ENCODE measurements around the gene CDH23. TPM values are rescaled to one million over a fixed set of nuclear protein-coding genes. Genes with fewer than 3 reads are reported as not detected.

Gene CDH23
- total and polyA plus RNA-seq, 10 donors, result 2.0 to 19.9 (median 11.0) TPM

- Histone ChIP-seq H3K27ac (no peak overlapping the region), H3K27me3 (replicated peaks in 1 of 7) (peaks cover 0 to 6% (median 0%) of the 10 kb centered on the region in 7 donors), H3K36me3 (no peaks in the 10 kb centered on the region), H3K4me3 (no peak overlapping the region), H3K9me3 (no peaks in the 10 kb centered on the region), H3K4me1 (no peaks in the 10 kb centered on the region)
- intact Hi-C loops (cut with DNase I; ENCODE audit: low total_unique reads), result no loop called here
- DNase-seq, result no peak
- no peak for TF ChIP-seq POLR2AphosphoS5 (IDR thresholded peaks at IDR 0.05)
- no peak for TF ChIP-seq CTCF (IDR thresholded peaks at IDR 0.05 in 8 of 11, conservative IDR thresholded peaks at IDR 0.05 in 3 of 11)
- no peak for TF ChIP-seq POLR2A (IDR thresholded peaks at IDR 0.05)
- 71 to 93% (median 83%) methylated on average over 4 of the region's 4 CpGs for WGBS, 5 donors
Observed at GRCh38 chr10:71457908-71458307, 61.2 kb downstream of the CDH23 start.

GRCh38 chr10:71458387-71458786 is 61.7 kb downstream of the CDH23 start:
- DNase-seq, result no peak
- intact Hi-C loops (cut with DNase I; ENCODE audit: low total_unique reads), result no loop called here

GRCh38 chr10:71459513-71459912 is 62.8 kb downstream of the CDH23 start:
- DNase-seq, result no peak
- Histone ChIP-seq H3K9me3 (no peaks in the 10 kb centered on the region), H3K4me3 (no peak overlapping the region), H3K4me1 (no peaks in the 10 kb centered on the region), H3K36me3 (no peaks in the 10 kb centered on the region), H3K27me3 (replicated peaks in 1 of 7) (peaks cover 0 to 7% (median 0%) of the 10 kb centered on the region in 7 donors), H3K27ac (no peak overlapping the region)
- no peak for TF ChIP-seq CTCF (IDR thresholded peaks at IDR 0.05 in 8 of 11, conservative IDR thresholded peaks at IDR 0.05 in 3 of 11)
- no peak for TF ChIP-seq POLR2A (IDR thresholded peaks at IDR 0.05)
- no peak for TF ChIP-seq POLR2AphosphoS5 (IDR thresholded peaks at IDR 0.05)
- 90 to 94% (median 91%) methylated on average over 4 to 5 of the region's 5 CpGs for WGBS, 5 donors
- intact Hi-C loops (cut with DNase I; ENCODE audit: low total_unique reads), result no loop called here

More at GRCh38 chr10:71458387-71458786, 61.7 kb downstream of the CDH23 start:
- Histone ChIP-seq H3K4me3 (no peak overlapping the region), H3K4me1 (no peaks in the 10 kb centered on the region), H3K36me3 (no peaks in the 10 kb centered on the region), H3K9me3 (no peaks in the 10 kb centered on the region), H3K27ac (no peak overlapping the region), H3K27me3 (replicated peaks in 1 of 7) (peaks cover 0 to 7% (median 0%) of the 10 kb centered on the region in 7 donors)
- TF ChIP-seq POLR2AphosphoS5 (IDR thresholded peaks at IDR 0.05) (no peak), CTCF (IDR thresholded peaks at IDR 0.05 in 8 of 11, conservative IDR thresholded peaks at IDR 0.05 in 3 of 11) (no peak), POLR2A (IDR thresholded peaks at IDR 0.05) (no peak)
- WGBS, 5 donors, result 72 to 89% (median 83%) methylated on average over 2 of the region's 2 CpGs

GRCh38 chr10:71460615-71461014 is 63.9 kb downstream of the CDH23 start:
- Histone ChIP-seq H3K27ac (no peak overlapping the region), H3K4me3 (no peak overlapping the region), H3K27me3 (replicated peaks in 1 of 7) (peaks cover 0 to 7% (median 0%) of the 10 kb centered on the region in 7 donors), H3K36me3 (no peaks in the 10 kb centered on the region), H3K4me1 (no peaks in the 10 kb centered on the region), H3K9me3 (no peaks in the 10 kb centered on the region)
- 87 to 95% (median 91%) methylated on average over 8 to 9 of the region's 9 CpGs for WGBS, 5 donors
- no peak for DNase-seq
- intact Hi-C loops (cut with DNase I; ENCODE audit: low total_unique reads), result no loop called here
- TF ChIP-seq CTCF (IDR thresholded peaks at IDR 0.05 in 8 of 11, conservative IDR thresholded peaks at IDR 0.05 in 3 of 11) (no peak), POLR2AphosphoS5 (IDR thresholded peaks at IDR 0.05) (no peak), POLR2A (IDR thresholded peaks at IDR 0.05) (no peak)
